HG03097 (cell line): ENCODE data around the gene CACNA2D2.

ENCODE experiments used
- ATAC-seq: cut with Tn5 transposase; IDR thresholded peaks from one replicate; pipeline ENCODE4 v1.9.1; 2021; ENCODE audit not compliant: unreplicated experiment, low FRiP score

Gene CACNA2D2

DNA sequence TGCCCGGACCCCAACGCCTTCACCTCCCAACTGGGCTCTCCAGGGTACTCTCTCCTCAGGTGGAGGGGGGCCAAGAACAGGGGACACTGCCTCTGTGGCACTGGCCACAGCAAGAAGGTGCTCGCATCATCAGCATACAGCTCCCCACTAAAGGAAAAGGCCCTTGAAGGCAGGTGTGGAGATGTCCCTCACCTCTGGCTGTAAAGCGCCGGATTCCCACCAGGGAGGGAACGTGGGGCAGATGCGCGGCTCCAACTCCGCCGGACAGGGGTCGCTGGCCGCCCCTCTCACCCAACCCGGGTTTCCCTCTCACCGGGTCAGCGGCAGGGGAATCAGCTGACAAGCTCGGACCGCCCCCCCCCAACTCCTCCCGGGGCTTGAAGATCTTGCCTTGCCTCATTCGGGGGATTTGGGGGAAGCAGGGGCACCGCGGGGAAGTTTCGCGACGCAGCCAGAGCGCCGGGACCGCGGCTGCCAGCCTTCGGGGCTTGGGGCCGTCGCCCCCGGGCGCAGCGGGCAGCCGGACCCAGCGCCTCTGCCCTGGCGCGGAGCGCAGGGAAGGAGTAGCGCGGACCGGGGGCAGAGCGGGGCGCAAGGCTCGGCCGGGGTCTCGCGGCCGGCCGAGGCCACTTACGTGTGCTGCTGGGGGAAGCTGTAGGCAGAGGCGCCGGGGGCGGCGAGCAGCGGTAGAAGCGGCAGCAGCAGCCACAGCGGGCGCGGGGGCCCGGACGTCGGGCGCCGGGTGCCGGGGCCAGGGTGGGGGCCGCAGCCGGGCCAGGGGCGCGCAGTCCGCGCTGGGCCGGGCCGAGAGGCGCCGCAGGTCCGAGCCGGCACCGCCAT is 630 bp downstream of the CACNA2D2 start:
- ATAC-seq: no peak

DNA sequence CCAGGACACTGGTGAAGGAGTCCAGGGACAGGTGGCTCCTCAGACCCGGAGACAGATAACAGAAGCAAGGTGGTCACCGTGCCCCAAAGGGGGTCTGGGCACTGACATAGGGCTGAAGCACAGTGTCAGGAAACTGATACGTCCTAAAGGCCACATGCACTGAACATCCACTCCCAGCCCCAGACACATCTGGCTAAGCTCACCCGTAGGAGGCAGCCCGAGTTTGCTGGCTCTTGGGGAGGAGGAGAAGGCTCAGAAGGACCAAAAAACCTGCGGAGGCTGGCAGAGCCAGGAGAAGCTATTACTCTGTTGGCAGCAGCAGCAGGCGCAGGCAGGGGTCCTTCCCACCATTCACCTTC is 1.2 kb downstream of the CACNA2D2 start:
- ATAC-seq: no peak

DNA sequence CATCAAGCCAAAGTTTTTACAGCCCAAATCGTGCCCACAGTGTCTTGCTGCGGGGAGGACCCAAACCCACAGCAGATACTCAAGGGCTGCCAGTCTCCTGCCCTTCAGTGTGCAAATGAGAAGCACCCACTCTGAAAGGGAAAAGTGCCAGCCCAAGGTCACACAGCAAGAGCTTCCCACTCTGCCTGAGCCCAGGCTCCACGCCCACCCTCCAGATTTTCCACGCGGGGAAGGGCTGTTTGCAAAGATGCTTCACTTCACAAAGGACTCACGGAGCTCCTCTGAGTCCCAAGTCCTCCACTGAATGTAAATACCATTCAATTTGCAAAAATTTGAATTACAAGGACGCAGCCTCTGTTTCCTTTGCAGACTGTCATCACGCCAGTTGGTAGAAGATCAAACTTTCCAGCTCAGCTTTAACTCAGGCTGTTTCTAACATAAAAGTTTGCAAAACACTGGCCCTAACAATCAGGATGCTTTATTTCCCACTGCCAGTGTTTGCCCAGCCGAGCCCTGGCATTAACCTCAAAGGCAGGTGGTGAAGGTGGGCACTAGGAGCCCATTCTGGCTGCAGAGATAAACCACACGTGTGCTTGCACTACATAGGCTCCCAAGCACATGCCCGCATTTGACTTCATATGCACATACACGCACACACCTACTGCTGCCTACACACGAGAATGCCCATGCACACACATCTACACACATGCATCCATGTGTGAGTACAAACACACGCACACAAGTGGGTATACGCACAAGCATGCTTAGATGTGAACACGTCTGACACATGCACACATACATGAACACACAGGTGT is 7.6 kb downstream of the CACNA2D2 start:
- no peak for ATAC-seq

GRCh38 chr3:50494126-50494525 is 9.3 kb downstream of the CACNA2D2 start:
- no peak for ATAC-seq

GRCh38 chr3:50493623-50494022 is 9.8 kb downstream of the CACNA2D2 start:
- ATAC-seq: no peak

- no peak for ATAC-seq
Measured at GRCh38 chr3:50493086-50493485, 10.3 kb downstream of the CACNA2D2 start.

DNA sequence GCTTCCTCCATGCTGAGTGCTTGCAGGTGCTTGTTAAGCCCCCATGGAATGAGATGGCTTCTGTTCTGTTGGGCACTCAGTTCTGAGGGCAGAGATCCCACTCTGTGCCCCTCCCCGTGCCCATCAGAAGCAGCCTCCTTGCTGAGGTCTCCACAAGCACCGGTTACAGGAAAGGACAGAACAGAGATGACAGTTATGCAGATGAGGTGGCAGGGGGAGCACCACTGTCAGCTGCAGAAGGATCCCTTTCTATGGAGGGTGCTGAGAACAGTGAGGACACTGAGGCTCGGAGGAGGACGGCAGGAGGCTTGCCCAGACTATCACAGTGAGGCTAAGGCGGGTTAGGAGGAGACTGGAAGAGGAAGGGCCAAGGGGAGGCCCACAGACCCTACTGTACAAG is 12.4 kb downstream of the CACNA2D2 start:
- no peak for ATAC-seq

- ATAC-seq: no peak
Measured at GRCh38 chr3:50490424-50490823, 13.0 kb downstream of the CACNA2D2 start.

DNA sequence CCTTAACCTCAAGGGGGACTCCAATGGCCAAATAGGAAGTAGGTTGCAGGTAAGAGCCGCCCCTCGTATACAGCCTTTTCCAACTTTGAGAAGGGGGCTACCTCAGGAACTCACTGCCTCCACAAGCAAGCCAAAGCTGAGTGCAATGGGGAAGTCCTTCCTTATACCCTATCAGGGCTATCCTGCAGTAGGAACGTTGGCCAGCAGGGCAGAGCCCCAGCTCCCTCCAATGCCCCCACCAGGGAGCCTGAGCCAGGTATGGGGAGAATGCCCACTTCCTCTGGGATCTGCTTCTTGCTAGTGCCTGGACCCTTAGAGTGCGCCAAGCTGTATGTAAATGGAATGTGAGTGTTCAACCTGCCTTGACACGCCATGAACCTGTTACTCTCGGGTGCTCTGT is 16.3 kb downstream of the CACNA2D2 start:
- no peak for ATAC-seq

- no peak for ATAC-seq
Measured at GRCh38 chr3:50486219-50486888, 17.1 kb downstream of the CACNA2D2 start.

- ATAC-seq: no peak
Measured at GRCh38 chr3:50484722-50485121, 18.7 kb downstream of the CACNA2D2 start.

- no peak for ATAC-seq
Measured at GRCh38 chr3:50483374-50483773, 20.1 kb downstream of the CACNA2D2 start.

- ATAC-seq: no peak
Measured at GRCh38 chr3:50481992-50482391, 21.4 kb downstream of the CACNA2D2 start.

DNA sequence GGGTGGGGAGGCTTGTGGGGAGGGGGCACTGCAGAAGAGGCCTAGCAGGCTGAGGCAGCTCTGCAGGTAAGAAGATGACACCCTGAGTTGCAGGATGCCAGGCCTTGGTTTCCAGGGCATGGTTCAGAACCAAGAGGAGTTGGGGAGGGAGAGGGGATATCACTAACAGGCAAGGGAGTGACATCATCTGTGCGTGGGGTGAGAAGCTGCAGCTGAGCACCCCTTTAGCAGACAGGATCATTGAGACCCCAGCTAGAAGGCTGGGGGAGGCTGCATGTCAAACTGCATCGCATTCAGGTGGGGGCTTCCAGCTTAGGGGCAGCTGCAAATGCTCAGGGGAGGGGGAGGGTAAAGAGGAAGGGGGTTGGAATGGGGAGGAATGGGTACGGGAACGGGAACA is 23.0 kb downstream of the CACNA2D2 start:
- ATAC-seq: no peak

DNA sequence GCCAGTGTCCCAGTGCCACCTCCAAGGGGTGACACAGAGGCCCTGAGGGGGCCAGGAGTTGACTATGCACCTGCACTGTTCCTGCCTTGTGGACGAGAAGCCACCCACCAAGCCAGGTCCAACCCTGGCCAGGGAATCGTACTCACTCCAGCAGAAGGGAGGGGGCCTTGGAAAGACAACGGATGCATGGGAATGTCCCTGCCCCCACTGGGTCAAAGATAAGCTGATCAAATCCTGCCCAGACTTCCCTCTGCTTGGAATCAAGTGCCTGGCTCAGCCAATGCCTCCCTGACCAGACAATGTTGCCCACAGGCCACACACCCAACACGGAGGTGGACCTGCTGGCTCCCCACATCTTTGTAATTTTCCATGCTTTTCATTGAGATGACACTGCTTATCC is 23.9 kb downstream of the CACNA2D2 start:
- ATAC-seq: no peak

GRCh38 chr3:50478671-50479260 is 24.7 kb downstream of the CACNA2D2 start:
- ATAC-seq: no peak

- no peak for ATAC-seq
Measured at GRCh38 chr3:50478051-50478450, 25.4 kb downstream of the CACNA2D2 start.

GRCh38 chr3:50475348-50475747 is 28.1 kb downstream of the CACNA2D2 start:
- ATAC-seq: no peak

DNA sequence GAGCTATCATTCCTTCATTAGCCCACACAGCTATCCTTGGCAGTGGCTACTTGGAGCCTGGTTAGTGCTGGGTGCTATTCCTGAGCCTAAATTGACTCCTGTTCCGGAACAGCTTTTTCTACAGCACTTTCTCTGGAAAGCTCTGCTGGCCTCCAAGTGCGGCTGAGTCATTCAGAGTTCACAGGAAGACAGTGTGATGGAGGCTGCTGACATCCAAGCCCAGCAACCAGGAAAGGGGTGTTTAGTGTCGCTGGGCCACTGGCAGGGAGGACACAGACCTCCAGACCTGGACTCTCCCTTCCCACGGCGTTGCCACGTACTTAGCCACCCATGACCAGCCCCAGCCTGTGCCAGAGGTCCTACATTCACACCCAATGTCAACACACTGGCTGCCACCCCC is 28.7 kb downstream of the CACNA2D2 start:
- no peak for ATAC-seq

GRCh38 chr3:50473768-50474167 is 29.7 kb downstream of the CACNA2D2 start:
- ATAC-seq: no peak

GRCh38 chr3:50472958-50473357 is 30.5 kb downstream of the CACNA2D2 start:
- no peak for ATAC-seq
